Left lung (tissue), 10 donors: Measurements from ENCODE around the gene MAT2A. TPM values are rescaled to one million over a fixed set of nuclear protein-coding genes. Genes with fewer than 3 reads are reported as not detected.

Source experiments
- ATAC-seq: fragments of 200-7000 bp; cut with Tn5 transposase; one replicate; pipeline ENCODE4 v1.9.1; 2020; ENCODE audit warnings: moderate library complexity
- DNase-seq, 4 donors: peaks; one replicate each; pipeline ENCODE4 v3.0.0-alpha.2; 2013 to 2020
- H3K27ac ChIP-seq, 2 donors: fragments of 200-600 bp; sonication (generic) in 1 of 2; one replicate each; pipeline versions ENCODE4 v1.5.0 to v1.8.0; 2020 to 2021
- H3K27me3 ChIP-seq, 2 donors: fragments of 200-600 bp; sonication (generic) in 1 of 2; one replicate each; pipeline versions ENCODE4 v1.5.0 to v1.8.0; 2020 to 2021
- H3K36me3 ChIP-seq, 2 donors: fragments of 200-600 bp; sonication (generic) in 1 of 2; one replicate each; pipeline versions ENCODE4 v1.5.0 to v1.8.0; 2020 to 2021
- H3K4me1 ChIP-seq, 2 donors: fragments of 200-600 bp; one replicate each; pipeline ENCODE4 v1.8.0; 2021
- H3K4me3 ChIP-seq, 2 donors: fragments of 200-600 bp; sonication (generic) in 1 of 2; one replicate each; pipeline versions ENCODE4 v1.5.0 to v1.8.0; 2020 to 2021; ENCODE audit warnings: mild to moderate bottlenecking in 1 of 2
- H3K9me3 ChIP-seq, 2 donors: fragments of 200-600 bp; sonication (generic) in 1 of 2; one replicate each; pipeline versions ENCODE4 v1.5.0 to v1.8.0; 2020 to 2021
- CTCF ChIP-seq, 2 donors: fragments of 200-600 bp; sonication (generic) in 1 of 2; IDR thresholded peaks; one replicate each; pipeline versions ENCODE4 v1.5.0 to v1.8.0; 2021; ENCODE audit warnings: antibody characterized with exemption in 2 of 2
- intact Hi-C, 2 donors: fragments of 100-400 bp; cut with DNase I; formaldehyde crosslinking; loops; one replicate each; pipeline versions ENCODE4 v1.11.2 to v1.14.2; 2022
- polyA plus RNA-seq, 6 donors: library from polyadenylated mRNA; unstranded; fragments of 120-200 nt; gene quantifications; one replicate each; pipeline ENCODE4 v1.2.1, GENCODE V29; 2013; ENCODE audit not compliant: insufficient read length in 6 of 6
- total RNA-seq, 2 donors: library from RNA; stranded (reverse); fragmentation: NEBNext Ultra II Directional; extraction: Animal tissue kit (Norgen Biotek cat#: 25700); gene quantifications; one replicate each; pipeline ENCODE4 v1.2.1, GENCODE V29; 2021
- donor health status: DM: no; HTN: yes; CAD: no.
- donor health status: DM: no; HTN: no; CAD: no.

The MAT2A gene
- total and polyA plus RNA-seq, 8 donors: 135 to 341 (median 295) TPM

- peak; percentile 94 to 99 (median 97) for DNase-seq
- TF ChIP-seq CTCF (IDR thresholded peaks at IDR 0.05): peak in 1 of 2 donors; percentile 32
- peak; percentile 94 for ATAC-seq
- Histone ChIP-seq H3K36me3 (peaks cover 0 to 16% of the 10 kb centered on the region in 2 donors), H3K27ac (peak within 1 kb of the TSS; percentile 87), H3K4me1 (peaks cover 4 to 29% of the 10 kb centered on the region in 2 donors), H3K9me3 (no peaks in the 10 kb centered on the region), H3K4me3 (peak within 1 kb of the TSS; percentile 73 to 78), H3K27me3 (no peaks in the 10 kb centered on the region)
- intact Hi-C loops: no loop called here
Observed at GRCh38 chr2:85561280-85562212, 22.6 kb downstream of the MAT2A start, which contains the start of gene GGCX. GGCX (minus strand) TSS chr2:85561493; CDS start chr2:85561428, 65 bp downstream.

DNA sequence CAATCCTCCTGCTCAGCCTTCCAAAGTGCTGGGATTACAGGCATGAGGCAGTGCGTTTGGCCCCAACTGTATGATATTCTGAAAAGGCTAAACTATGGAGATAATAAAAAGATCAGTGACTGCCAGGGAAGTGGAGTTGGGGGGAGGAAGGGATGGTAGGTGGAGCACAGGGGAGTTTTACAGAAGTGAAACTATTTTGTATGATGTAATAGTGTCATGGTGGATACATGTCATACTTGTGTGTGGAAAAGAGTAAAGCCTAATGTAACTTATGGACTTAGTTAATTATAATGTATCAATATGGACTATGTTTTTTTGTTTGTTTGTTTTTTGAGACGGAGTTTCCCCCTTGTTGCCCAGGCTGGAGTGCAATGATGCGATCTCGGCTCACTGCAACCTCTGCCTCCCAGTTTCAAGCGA, 25.2 kb downstream of the MAT2A start:
- ATAC-seq: no peak
- no peak for TF ChIP-seq CTCF (IDR thresholded peaks at IDR 0.05)

DNA sequence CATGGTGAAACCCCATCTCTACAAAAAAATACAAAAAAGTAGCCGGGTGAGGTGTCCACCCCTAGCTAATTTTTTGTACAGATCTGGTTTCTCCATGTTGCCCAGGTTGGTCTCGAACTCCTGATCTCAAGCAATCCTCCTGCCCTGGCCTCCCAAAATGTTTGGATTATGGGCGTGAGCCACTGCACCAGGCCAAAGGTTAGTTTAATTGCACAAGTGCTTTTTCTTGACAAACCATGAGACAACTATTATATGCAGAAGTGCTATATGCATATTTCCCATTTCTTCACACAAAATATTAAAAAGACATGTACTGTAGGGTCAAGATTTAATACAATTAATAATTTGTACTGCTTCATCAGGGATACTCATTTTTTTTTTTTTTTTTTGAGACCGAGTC, 27.3 kb downstream of the MAT2A start:
- intact Hi-C loops: no loop called here
- Histone ChIP-seq H3K4me3 (no peak overlapping the region), H3K4me1 (peaks cover 0 to 9% of the 10 kb centered on the region in 2 donors), H3K27me3 (no peaks in the 10 kb centered on the region), H3K36me3 (no peaks in the 10 kb centered on the region), H3K9me3 (no peaks in the 10 kb centered on the region), H3K27ac (no peak overlapping the region)
- no peak for TF ChIP-seq CTCF (IDR thresholded peaks at IDR 0.05)
- ATAC-seq (no peak), DNase-seq (no peak)

More for the DNA sequence above, 25.2 kb downstream of the MAT2A start:
- peak overlapping the region in 1 of 2 donors; percentile 25 for H3K27ac ChIP-seq
- peaks cover 4 to 24% of the 10 kb centered on the region in 2 donors for H3K4me1 ChIP-seq
- H3K36me3 ChIP-seq: peaks cover 0 to under 1% of the 10 kb centered on the region in 2 donors
- no peaks in the 10 kb centered on the region for H3K27me3 ChIP-seq
- H3K4me3 ChIP-seq: no peak overlapping the region
- intact Hi-C loops: no loop called here
- no peak for DNase-seq
- no peaks in the 10 kb centered on the region for H3K9me3 ChIP-seq

DNA sequence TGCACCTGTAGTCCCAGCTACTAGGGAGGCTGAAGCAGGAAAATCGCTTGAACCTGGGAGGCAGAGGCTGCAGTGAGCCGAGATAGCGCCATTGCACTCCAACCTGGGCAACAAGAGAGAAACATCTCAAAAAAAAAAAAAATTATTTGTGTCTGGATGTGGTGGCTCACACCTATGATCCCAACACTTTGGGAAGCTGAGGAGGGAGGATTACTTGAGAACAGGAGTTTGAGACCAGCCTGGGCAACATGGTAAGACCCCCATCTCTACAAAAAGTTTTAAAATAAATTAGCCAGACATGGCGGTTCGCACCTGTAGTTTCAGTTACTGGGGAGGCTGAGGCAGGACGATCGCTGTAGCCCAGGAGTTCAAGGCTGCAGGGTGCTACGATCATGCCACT, 36.8 kb downstream of the MAT2A start:
- TF ChIP-seq CTCF (IDR thresholded peaks at IDR 0.05): no peak
- Histone ChIP-seq H3K36me3 (peaks cover 0 to 3% of the 10 kb centered on the region in 2 donors), H3K4me3 (no peak overlapping the region), H3K4me1 (peaks cover 22 to 46% of the 10 kb centered on the region in 2 donors), H3K27me3 (no peaks in the 10 kb centered on the region), H3K27ac (peak overlapping the region in 1 of 2 donors; percentile 91), H3K9me3 (no peaks in the 10 kb centered on the region)
- no peak for DNase-seq
- intact Hi-C loops: no loop called here
- no peak for ATAC-seq

DNA sequence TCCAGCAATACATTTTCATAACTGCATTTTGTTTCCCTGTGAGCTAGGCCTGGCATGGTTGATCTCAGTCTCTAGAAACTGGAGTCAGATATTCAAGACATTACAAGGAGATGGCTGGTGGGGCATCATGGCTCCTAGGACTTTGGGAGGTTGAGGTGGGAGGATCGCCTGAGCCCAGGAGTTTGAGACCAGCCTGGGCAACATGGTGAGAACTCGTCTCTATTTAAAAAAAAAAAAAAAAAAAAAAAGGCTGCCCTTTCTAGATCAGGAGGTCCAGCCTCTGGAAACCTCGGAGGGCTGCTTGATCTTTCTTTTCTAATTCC, 38.1 kb downstream of the MAT2A start:
- peaks cover 0 to 16% of the 10 kb centered on the region in 2 donors for H3K36me3 ChIP-seq
- no peaks in the 10 kb centered on the region for H3K9me3 ChIP-seq
- peaks cover 22 to 57% of the 10 kb centered on the region in 2 donors for H3K4me1 ChIP-seq
- TF ChIP-seq CTCF (IDR thresholded peaks at IDR 0.05): no peak
- H3K4me3 ChIP-seq: peak overlapping the region in 1 of 2 donors; percentile 59
- ATAC-seq (no peak), DNase-seq (no peak)
- H3K27ac ChIP-seq: peak overlapping the region; percentile 90 to 91
- intact Hi-C loops: no loop called here
- no peaks in the 10 kb centered on the region for H3K27me3 ChIP-seq
